Loucy (cell line): ENCODE measurements around the gene BCDIN3D.

Source experiments
- H2AFZ ChIP-seq: fragments of 200-600 bp; sonication (generic); 2 replicates; pipeline ENCODE4 v1.6.0; 2016; ENCODE audit warnings: antibody characterized with exemption, mild to moderate bottlenecking, low read length, moderate library complexity
- H3F3A ChIP-seq: fragments of 200-600 bp; 2 replicates; pipeline ENCODE4 v1.6.0; 2016; ENCODE audit warnings: antibody characterized with exemption, low read depth, mild to moderate bottlenecking
- H3K27me3 ChIP-seq: fragments of 200-600 bp; sonication (generic); 2 replicates; pipeline ENCODE4 v1.6.1; 2014; ENCODE audit warnings: low read length, mild to moderate bottlenecking; ENCODE audit not compliant: insufficient read depth, poor library complexity, severe bottlenecking
- H3K36me3 ChIP-seq: fragments of 200-600 bp; sonication (generic); 2 replicates; pipeline ENCODE4 v1.6.1; 2016; ENCODE audit warnings: low read length; ENCODE audit not compliant: insufficient read depth
- H3K4me1 ChIP-seq: fragments of 200-600 bp; sonication (generic); 2 replicates; pipeline ENCODE4 v1.5.1; 2014; ENCODE audit warnings: low read length, mild to moderate bottlenecking; ENCODE audit not compliant: insufficient read depth, poor library complexity, severe bottlenecking
- H3K4me2 ChIP-seq: fragments of 200-600 bp; sonication (generic); 2 replicates; pipeline ENCODE4 v1.6.0; 2014; ENCODE audit warnings: antibody characterized with exemption, low read length, low read depth, mild to moderate bottlenecking; ENCODE audit not compliant: poor library complexity, severe bottlenecking
- H3K4me3 ChIP-seq: fragments of 200-600 bp; sonication (generic); 2 replicates; pipeline ENCODE4 v1.5.1; 2014; ENCODE audit warnings: low read length, mild to moderate bottlenecking, mixed read lengths; ENCODE audit not compliant: poor library complexity, severe bottlenecking
- H3K79me2 ChIP-seq: fragments of 200-600 bp; sonication (generic); 2 replicates; pipeline ENCODE4 v1.6.1; 2014; ENCODE audit warnings: low read length; ENCODE audit not compliant: insufficient read depth
- H3K9ac ChIP-seq: fragments of 200-600 bp; sonication (generic); 2 replicates; pipeline ENCODE4 v1.6.0; 2014; ENCODE audit warnings: mild to moderate bottlenecking, low read depth, low read length, moderate library complexity; ENCODE audit not compliant: poor library complexity, severe bottlenecking
- H3K9me2 ChIP-seq: fragments of 200-600 bp; sonication (generic); replicated peaks from 2 replicates; pipeline ENCODE4 v1.6.1; 2016; ENCODE audit warnings: low read depth, low read length, mixed read lengths
- H3K9me3 ChIP-seq: fragments of 200-600 bp; sonication (generic); 2 replicates; pipeline ENCODE4 v1.6.1; 2014; ENCODE audit warnings: mild to moderate bottlenecking, antibody characterized with exemption, low read length, low read depth; ENCODE audit not compliant: insufficient read depth
- H4K20me1 ChIP-seq: fragments of 200-600 bp; sonication (generic); 2 replicates; pipeline ENCODE4 v1.6.0; 2014; ENCODE audit warnings: antibody characterized with exemption, low read length, mild to moderate bottlenecking; ENCODE audit not compliant: insufficient read depth, poor library complexity, severe bottlenecking
- CTCF ChIP-seq: fragments of 200-600 bp; sonication (generic); conservative IDR thresholded peaks from 2 replicates; pipeline ENCODE4 v1.5.1; 2014; ENCODE audit warnings: mild to moderate bottlenecking, antibody characterized with exemption, low read length
- EZH2phosphoT487 ChIP-seq: fragments of 200-600 bp; IDR thresholded peaks from 2 replicates; pipeline ENCODE4 v1.6.1; 2018; ENCODE audit warnings: antibody characterized with exemption, mild to moderate bottlenecking, moderate library complexity, borderline replicate concordance

Gene BCDIN3D

GRCh38 chr12:49878021-49878420, 35.1 kb upstream of the BCDIN3D start:
- H3F3A ChIP-seq, result peaks cover 4% of the 10 kb centered on the region; the same call in 1 of the 2 replicates
- no peaks in the 10 kb centered on the region for H3K36me3 ChIP-seq
- no peaks in the 10 kb centered on the region for H4K20me1 ChIP-seq
- no peaks in the 10 kb centered on the region for H3K79me2 ChIP-seq
- H3K4me3 ChIP-seq, result no peak overlapping the region
- no peak overlapping the region for H2AFZ ChIP-seq
- H3K4me2 ChIP-seq, result no peak overlapping the region
- no peaks in the 10 kb centered on the region for H3K4me1 ChIP-seq
- no peak for TF ChIP-seq EZH2phosphoT487
- TF ChIP-seq CTCF, result no peak
- H3K9me2 ChIP-seq, result no peaks in the 10 kb centered on the region
- no peak overlapping the region for H3K9ac ChIP-seq
- no peaks in the 10 kb centered on the region for H3K9me3 ChIP-seq
- H3K27me3 ChIP-seq, result no peaks in the 10 kb centered on the region

GRCh38 chr12:49877066-49877465, 34.2 kb upstream of the BCDIN3D start:
- Histone ChIP-seq H3K9ac (no peak overlapping the region), H3K4me2 (no peak overlapping the region), H3K79me2 (no peaks in the 10 kb centered on the region), H3K9me3 (no peaks in the 10 kb centered on the region), H3K4me1 (no peaks in the 10 kb centered on the region), H3K4me3 (no peak overlapping the region), H3K9me2 (no peaks in the 10 kb centered on the region), H3F3A (peaks cover 4% of the 10 kb centered on the region; the same call in 1 of the 2 replicates), H3K27me3 (no peaks in the 10 kb centered on the region), H4K20me1 (no peaks in the 10 kb centered on the region), H2AFZ (no peak overlapping the region), H3K36me3 (no peaks in the 10 kb centered on the region)
- TF ChIP-seq EZH2phosphoT487, result no peak
- no peak for TF ChIP-seq CTCF

- Histone ChIP-seq H3K4me3 (no peak overlapping the region), H3K9me2 (no peaks in the 10 kb centered on the region), H3K4me2 (no peak overlapping the region), H3K9ac (no peak overlapping the region), H2AFZ (no peak overlapping the region), H3K4me1 (no peaks in the 10 kb centered on the region), H3F3A (peaks cover 4% of the 10 kb centered on the region; the same call in 1 of the 2 replicates), H3K36me3 (no peaks in the 10 kb centered on the region), H3K9me3 (no peaks in the 10 kb centered on the region), H3K27me3 (no peaks in the 10 kb centered on the region), H4K20me1 (no peaks in the 10 kb centered on the region), H3K79me2 (no peaks in the 10 kb centered on the region)
- TF ChIP-seq CTCF (no peak), EZH2phosphoT487 (no peak)
Measured at GRCh38 chr12:49876070-49876469, 33.2 kb upstream of the BCDIN3D start.
